Measurements from ENCODE around the gene TCERG1L.

Gene TCERG1L

DNA sequence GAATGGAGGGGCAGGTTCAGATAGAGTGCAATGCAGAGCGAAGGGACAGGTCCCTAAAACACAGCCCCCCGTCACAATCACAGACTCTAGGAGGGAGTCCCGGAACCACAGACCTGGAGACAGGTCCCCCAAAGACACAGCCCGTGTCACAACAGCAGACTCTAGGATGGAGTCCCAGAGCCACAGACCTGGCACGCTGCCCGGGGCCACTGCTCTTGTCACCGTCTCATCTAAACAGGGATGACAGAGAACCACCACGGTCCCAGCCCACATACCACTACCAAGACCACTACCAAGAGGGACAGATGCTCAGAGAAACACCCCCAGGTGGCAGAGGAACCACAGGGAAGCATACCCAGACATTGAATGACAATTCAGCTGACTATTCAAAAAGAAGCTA lies 183.9 kb downstream of the TCERG1L start:
- TF ChIP-seq ZNF274 (IDR thresholded peaks at IDR 0.05; ENCODE audit: low read depth, low read length): no peak
- H3K4me3 ChIP-seq (ENCODE audit: low read length): no peak overlapping the region

DNA sequence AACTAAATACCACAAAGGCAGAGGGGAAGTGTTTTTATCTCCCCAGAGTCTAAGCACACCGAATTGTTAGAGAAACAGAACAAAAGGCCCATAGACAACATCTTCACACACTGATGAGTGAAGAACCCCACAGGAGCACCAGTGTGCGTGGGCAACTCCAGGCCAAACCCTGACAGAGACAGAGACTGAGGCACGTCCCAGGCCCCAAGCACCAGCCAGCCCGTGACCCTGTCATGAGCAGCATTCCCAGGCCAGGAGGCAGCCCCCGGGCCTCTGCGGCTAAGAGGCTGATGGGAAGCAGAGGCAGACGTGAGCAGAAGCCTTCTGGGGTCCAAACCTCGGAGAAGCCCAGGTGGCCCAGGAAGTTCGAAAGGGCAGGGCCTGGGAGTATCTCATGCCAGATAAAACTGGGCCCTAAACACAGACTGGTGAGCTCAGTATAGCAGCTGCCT lies 184.4 kb downstream of the TCERG1L start:
- TF ChIP-seq ZNF274 (IDR thresholded peaks at IDR 0.05; ENCODE audit: low read depth, low read length): no peak
- H3K4me3 ChIP-seq (ENCODE audit: low read length): no peak overlapping the region

DNA sequence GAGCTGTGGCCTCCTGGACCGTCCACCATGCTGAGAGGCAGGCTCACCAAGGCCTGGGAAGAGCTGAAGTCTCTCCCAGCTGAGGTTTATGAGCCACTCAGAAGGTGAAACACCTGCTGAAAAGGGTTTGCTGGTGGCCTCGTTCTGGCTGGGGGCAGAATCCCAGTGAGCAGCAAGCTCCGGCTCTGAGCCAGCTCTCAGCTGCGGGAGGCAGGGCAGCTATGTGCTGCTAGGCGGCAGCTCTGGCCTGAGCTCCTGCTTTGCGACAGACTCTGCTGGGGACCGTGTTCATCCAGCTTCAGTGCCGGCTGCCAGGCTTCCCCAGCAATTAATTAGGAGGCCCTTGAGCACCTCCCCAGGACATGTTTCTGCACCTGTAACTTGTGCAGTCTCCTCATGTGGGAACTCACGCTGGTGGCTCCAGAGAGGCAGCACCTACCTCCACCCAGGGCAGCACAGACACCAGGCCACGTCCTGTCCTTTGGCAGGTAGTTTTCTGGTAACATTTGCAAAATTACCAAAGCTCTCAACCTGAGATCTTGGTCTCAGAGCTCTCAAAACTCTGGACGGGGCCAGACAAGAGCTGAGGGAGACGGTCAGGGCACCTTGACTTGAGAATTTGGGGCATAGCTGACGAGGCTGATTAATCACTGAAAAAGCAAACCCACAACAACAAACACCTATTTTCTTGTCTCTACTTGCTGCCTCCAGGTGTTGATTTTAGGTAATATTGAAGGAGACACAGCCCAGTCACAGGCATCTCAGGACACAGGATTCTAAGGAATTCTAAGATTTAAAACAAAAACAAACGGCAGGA lies 185.0 kb downstream of the TCERG1L start:
- H3K4me3 ChIP-seq (ENCODE audit: low read length): no peak overlapping the region
- no peak for TF ChIP-seq ZNF274 (IDR thresholded peaks at IDR 0.05; ENCODE audit: low read depth, low read length)

DNA sequence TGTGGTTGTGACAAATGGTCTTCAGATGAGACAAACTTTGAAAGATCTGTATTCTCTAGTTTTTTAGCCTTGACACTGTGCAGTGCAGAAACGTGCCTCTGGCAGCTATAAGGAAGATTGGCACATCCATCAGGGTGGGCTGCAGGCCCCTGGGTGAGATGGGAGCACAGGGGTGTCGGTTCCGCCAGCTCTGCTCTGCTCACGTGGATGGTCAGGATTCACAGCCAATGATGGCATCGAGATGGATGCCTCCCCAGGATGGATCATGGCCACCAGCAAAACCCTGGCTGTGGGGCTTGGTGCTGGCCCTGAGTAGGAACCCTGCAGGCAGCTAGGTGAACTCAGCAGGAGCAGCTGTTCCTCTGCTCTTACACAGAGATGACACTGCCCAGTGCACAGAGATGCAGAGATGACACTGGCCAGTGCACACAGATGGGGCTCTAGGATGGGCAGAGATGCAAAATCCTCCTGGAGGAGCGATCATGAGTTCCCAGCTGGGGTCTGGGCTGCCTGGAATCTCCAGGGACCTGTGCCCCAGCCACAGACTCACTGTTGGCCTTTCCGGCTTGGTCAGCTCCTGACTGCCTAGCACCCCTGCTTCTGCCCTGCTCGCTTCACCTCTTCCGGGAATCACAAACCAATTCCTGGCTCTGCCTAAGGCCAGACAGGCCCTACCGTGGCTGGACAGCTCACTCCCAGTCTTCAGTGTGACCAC lies 185.9 kb downstream of the TCERG1L start:
- no peak overlapping the region for H3K4me3 ChIP-seq (ENCODE audit: low read length)
- TF ChIP-seq ZNF274 (IDR thresholded peaks at IDR 0.05; ENCODE audit: low read depth, low read length): no peak

DNA sequence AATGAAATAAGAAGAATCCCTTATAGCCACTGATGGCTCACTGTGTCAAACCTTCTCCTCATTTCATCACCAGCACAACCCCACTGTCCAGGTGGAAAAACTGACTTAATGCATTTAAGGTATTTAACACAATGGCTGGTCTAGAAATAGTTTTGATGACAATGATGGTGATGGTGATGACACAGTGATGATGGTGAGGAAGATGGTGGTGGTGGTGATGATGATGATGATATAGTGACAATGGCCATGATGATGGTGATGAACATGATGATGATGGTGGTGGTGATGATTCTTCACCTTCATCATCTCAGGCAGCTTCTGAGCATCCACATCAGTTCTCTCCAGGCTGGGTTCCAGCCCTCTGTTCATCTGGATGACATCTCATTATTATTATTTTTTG lies 186.6 kb downstream of the TCERG1L start:
- no peak for TF ChIP-seq ZNF274 (IDR thresholded peaks at IDR 0.05; ENCODE audit: low read depth, low read length)
- H3K4me3 ChIP-seq (ENCODE audit: low read length): no peak overlapping the region

DNA sequence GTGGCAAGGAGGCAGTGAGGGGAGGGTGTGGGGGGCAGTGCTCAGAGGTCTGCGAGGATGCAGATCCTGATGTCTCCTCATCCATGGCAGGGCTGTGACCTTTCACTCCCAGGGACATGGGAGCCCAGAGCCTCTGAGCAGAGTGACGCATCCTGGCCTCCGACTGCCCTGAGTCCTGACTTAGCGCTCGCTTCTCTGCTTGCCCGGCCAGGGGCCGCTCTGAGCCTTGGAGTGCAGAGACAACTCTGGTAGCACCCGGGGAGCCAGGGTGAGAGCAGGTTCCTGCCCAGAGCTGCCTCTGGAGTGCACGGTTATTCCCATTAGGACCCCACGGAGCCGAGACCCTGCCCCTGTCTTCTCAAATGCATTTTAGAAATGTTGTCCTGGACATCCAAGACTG lies 188.0 kb downstream of the TCERG1L start:
- no peak overlapping the region for H3K4me3 ChIP-seq (ENCODE audit: low read length)
- TF ChIP-seq ZNF274 (IDR thresholded peaks at IDR 0.05; ENCODE audit: low read depth, low read length): no peak

DNA sequence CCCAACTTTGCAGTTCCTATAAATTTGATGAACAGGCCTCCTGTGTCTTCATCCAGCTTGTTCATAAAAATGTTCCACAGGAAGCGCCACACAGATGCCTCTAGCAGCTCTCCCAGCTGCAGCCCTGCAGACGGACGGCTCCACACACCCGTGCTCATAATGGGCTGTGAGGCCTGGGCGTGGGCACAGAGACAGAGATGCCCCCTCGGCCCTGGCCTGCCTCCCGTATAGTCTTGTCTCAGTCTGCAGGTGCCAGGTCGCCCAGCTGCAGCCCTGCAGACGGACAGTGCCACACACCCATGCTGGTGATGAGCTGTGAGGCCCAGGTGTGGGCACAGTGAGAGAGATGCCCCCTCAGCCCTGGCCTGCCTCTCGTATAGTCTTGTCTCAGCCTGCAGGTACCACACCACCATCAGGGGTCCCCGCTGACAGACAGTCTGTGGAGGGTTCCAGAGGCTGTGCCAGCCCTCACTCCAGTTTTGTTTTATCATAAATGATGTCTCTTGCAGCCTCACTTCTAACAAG lies 189.9 kb downstream of the TCERG1L start:
- TF ChIP-seq ZNF274 (IDR thresholded peaks at IDR 0.05; ENCODE audit: low read depth, low read length): no peak
- no peak overlapping the region for H3K4me3 ChIP-seq (ENCODE audit: low read length)

DNA sequence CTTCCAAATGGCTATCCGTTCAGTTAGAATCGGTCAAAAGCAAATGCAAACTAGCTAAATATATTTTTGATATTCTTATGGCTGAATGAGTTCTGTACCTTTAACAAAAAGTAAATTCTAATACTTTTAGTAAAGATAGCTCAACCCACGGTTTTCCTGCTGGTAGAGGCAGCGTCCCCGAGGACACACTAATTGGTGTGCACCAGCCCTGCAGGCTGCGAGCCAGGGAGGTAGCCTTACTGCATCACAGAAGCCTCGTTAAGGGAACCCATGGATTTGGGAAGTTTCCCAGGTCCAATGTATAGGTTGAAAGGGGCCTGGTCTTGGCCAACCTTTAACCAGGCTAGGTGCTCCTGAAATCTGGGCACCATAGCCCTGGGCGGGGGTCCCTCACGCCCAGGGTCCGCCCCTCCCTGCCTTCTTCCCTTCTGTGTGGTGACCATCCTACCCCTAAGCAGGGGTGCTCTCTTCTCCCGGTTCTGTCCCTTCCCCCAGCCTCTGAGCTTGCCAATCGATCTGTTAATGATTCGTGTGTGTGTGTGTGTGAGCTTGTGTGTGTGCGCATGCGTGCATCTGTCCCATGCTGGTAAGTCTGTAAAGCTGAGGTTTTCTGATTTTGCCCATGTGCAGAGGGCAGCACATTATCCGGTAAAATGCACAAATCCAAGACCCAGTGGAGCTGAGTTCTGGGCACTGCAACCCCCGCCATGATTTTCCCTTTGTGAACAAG lies 191.7 kb downstream of the TCERG1L start:
- TF ChIP-seq ZNF274 (IDR thresholded peaks at IDR 0.05; ENCODE audit: low read depth, low read length): no peak

DNA sequence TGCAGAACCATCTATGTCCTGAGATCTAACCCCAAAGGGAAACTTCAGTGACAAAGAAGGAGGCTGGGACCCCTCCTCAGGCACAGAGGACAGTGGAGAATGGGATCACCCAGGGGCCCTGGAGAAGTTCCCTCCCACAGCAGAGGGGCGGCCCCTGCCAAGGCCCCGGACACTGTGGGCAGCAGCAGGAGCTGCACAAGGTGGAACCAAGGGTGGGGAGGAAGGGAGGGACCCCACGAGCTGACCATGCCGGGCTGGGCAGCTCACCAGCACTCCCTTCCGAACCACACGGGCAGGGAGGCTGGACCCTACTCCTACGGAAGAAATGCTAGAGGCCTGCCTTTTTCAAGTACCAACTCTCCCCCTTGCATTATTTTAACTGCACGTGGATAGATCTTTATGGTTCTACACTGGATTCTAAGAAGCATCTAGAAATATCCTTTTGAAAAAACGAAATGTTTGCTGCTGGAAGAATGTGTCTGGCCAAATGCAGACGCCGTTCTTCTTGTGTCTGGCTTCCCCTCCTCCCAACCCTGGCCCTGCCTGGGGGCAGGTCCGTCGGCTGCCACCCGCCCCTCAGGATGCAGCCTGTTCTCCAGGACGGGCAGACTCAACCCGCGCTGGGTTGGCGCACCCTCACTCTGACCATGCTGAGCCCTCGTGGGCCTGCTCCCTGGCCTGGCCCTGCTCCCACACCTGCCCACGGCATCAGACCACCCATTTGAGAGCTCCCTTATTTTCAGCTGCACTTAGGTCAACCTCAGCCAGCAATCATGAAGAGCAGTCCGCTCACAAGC lies 193.9 kb downstream of the TCERG1L start:
- no peak overlapping the region for H3K4me3 ChIP-seq (ENCODE audit: low read length)
- no peak for TF ChIP-seq ZNF274 (IDR thresholded peaks at IDR 0.05; ENCODE audit: low read depth, low read length)

More for the DNA sequence above, 191.7 kb downstream of the TCERG1L start:
- no peak overlapping the region for H3K4me3 ChIP-seq (ENCODE audit: low read length)

DNA sequence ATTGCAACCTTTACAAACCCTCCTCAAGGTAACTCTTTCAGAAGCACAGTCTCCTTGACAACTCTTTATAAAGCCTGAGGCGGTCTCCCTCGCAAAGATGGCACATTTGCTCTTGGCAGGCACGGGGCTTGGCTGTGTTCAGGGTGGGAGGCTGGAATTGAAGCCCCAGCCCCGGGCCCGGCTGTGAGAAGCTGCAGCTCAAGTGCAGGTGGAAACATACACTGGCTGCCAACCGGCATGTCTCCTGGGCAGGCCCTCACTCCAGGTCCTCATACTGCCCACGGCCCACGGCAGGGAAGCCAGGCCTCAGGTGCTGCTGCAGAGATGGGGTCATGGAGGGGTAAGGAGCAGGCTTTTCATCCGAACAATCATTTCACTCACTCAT lies 194.5 kb downstream of the TCERG1L start:
- no peak overlapping the region for H3K4me3 ChIP-seq (ENCODE audit: low read length)
- TF ChIP-seq ZNF274 (IDR thresholded peaks at IDR 0.05; ENCODE audit: low read depth, low read length): no peak

DNA sequence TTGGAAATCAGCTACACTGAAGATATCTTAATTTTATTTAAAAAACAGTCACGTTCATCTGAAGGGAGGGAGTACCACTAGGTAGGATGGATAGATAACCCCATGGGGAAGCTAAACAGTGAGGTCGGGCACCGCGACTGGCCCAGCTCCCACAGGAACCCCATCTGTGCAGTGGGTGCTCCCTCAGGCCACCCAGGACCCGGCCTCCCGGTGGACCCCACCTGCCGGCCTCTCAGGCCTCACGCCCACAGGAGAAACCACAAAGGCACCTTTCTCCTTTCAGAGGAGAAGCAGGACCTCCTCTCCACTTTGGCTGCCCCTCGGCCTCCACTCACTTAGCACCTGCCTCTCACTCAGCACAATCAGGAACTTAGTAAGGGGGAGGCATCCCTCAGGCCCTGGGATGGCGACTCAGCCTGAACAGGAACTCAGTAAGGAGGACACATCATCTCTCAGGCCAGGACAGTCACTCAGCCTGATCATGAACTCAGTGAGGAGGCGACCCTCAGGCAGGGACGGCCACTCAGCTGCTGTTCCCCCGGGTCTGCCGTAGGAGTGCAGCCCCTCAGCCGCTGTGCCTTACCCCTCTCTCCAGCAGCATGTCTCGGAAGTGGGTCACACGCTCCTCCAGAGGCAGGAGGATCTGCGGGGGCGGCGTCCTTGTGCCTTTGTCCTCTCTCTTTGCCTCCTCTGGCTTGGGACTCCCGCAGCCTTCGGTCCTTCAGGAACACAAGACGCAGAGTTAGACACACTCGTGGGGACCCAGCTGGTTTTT lies 195.1 kb downstream of the TCERG1L start:
- H3K4me3 ChIP-seq (ENCODE audit: low read length): no peak overlapping the region
- no peak for TF ChIP-seq ZNF274 (IDR thresholded peaks at IDR 0.05; ENCODE audit: low read depth, low read length)

DNA sequence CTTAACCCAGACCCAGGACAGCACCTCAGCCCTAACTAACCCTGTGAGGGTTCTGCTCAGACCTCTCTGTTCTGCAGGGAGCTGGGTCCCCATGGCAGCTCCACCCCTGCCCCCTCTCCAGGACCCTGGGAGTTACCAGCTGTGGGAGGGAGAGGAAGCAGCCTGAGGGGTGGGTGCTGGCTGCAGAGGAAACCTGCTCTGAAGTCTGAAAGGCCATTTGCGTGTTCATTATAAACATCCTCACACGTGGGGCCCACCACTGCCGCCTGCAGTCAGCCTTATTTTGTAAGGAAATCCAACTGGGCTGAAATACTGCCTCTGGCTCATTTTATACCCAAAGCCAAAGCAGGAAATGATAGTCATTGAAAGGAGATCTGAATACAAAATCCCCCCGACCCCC lies 195.7 kb downstream of the TCERG1L start:
- no peak for TF ChIP-seq ZNF274 (IDR thresholded peaks at IDR 0.05; ENCODE audit: low read depth, low read length)
- no peak overlapping the region for H3K4me3 ChIP-seq (ENCODE audit: low read length)

DNA sequence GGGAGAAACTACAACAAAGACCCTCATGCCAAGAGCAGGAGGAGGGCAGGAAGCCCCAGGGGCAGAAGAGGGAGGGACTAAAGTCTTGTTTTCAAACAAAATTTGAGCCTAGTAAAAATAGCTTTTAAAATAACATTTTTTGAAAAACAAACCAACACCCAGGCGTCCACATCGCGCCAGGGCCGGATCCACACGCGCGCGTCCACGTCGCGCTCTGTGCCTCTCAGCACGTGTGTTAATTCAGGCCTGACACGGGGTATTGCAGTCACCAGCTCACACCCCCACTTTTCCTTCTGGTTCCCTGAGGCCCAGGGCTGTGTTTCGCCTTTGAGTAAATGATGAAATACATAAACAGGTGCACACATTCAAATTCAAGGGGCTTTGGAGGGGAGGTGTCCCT lies 196.2 kb downstream of the TCERG1L start:
- no peak for TF ChIP-seq ZNF274 (IDR thresholded peaks at IDR 0.05; ENCODE audit: low read depth, low read length)
- H3K4me3 ChIP-seq (ENCODE audit: low read length): no peak overlapping the region

Data from GM08714 (cell line).